ENCODE measurements around the gene KRTAP2-3.

The KRTAP2-3 gene

DNA sequence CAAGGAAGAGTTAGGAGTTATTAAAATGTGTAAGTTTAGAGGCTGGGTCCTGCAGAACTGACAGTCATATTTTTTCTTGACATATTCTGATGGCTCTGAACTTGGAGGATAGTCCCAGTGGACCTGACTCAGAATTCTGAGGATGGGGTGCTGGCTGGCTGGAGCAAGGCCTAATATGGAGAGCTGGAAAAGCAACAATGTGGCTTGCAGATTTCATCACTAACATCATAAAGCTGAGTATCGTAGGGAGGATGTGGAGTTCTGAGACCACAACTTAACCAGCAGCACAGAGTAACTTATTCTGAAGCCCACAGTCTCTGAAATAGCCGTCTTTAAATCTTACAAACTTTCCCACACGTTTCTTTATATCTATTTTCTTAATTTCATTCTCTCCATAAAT lies 35.2 kb downstream of the KRTAP2-3 start:
- TF ChIP-seq ZFX (IDR thresholded peaks at IDR 0.05) (no peak), CTCF (conservative IDR thresholded peaks at IDR 0.05) (no peak)
- no peak overlapping the region; the same call in 1 of the 2 replicates for H3K27ac ChIP-seq

DNA sequence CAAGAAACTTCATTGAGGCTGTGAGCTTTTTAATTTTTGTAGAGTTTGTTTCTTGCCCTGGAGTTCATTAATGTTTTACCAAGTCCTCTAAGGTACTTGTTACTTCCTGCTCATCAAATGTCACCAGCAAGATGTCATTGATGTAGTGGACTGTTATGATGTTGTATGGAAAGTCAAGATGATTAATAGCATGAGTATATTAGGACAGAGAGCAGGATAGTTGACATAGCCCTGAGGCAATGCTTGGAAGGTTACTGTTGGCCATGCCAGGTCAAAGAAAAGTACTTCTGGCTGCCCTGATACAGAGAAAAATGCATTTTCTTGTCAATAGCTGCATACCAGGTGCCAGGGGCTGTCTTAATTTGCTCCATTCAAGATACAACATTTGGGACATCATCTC lies 39.6 kb downstream of the KRTAP2-3 start:
- TF ChIP-seq ZFX (IDR thresholded peaks at IDR 0.05) (no peak), CTCF (conservative IDR thresholded peaks at IDR 0.05) (no peak)
- H3K27ac ChIP-seq, result no peak overlapping the region

- TF ChIP-seq CTCF (conservative IDR thresholded peaks at IDR 0.05) (no peak), ZFX (IDR thresholded peaks at IDR 0.05) (no peak)
- no peak overlapping the region for H3K27ac ChIP-seq
These were observed 40.5 kb downstream of the KRTAP2-3 start for GRCh38 chr17:41019415-41019814.

DNA sequence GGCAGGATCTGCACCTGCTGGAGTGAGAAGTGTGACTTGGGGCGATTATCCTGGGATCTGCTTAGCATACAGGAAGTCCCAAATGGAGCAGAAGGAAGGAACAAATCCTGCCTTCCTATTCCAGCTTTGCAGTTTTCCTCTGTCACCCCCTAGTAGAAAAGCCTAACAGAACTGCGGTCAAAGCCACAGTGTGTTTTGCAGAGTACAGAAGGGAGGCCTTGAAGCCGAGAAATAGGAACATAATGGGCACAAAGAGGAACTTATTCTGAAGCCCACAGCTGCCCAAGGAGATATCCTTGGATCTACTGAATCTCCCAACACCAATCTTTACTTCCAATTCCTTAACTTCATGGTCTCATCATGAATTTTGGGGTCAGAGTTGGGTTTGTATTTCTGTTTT lies 41.4 kb downstream of the KRTAP2-3 start:
- TF ChIP-seq ZFX (IDR thresholded peaks at IDR 0.05) (no peak), CTCF (conservative IDR thresholded peaks at IDR 0.05) (no peak)
- no peak overlapping the region for H3K27ac ChIP-seq

DNA sequence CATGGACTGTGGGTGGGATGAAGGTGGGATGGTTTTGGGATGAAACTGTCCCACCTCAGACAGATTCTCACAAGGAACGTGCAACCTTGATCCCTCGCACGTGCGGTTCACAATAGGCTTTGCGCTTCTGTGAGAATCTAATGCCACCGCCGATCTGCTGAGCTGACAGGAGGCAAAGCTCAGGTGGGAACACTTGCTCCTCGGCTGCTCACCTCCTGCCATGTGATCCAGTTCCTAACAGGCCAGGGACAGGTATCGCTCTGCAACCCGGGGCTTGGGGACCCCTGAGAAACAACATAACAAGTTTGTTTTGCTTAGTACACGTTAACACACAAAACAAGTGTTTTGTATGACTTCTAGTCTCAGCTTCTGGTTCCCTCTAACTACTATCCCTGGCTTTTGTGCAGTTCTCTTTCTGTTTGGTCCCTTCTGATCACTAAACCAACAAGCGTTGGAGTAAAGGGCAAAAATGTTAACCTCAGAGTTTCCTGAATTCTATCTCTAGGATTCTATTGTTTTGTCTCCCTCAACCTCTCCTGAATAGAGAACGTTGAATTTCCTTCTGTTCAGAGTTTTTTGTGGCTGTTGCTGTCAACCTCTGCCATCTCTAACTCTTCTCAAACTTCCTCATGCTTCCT lies 43.2 kb downstream of the KRTAP2-3 start:
- TF ChIP-seq ZFX (IDR thresholded peaks at IDR 0.05), result no peak
- TF ChIP-seq CTCF (conservative IDR thresholded peaks at IDR 0.05), result no peak

GRCh38 chr17:41015454-41015853 lies 44.5 kb downstream of the KRTAP2-3 start:
- H3K27ac ChIP-seq, result no peak overlapping the region
- no peak for TF ChIP-seq CTCF (conservative IDR thresholded peaks at IDR 0.05)
- no peak for TF ChIP-seq ZFX (IDR thresholded peaks at IDR 0.05)

More for the DNA sequence above, 43.2 kb downstream of the KRTAP2-3 start:
- no peak overlapping the region for H3K27ac ChIP-seq

GRCh38 chr17:41013606-41014005 lies 46.3 kb downstream of the KRTAP2-3 start:
- no peak overlapping the region for H3K27ac ChIP-seq

More at GRCh38 chr17:41013606-41014005, 46.3 kb downstream of the KRTAP2-3 start:
- TF ChIP-seq CTCF (conservative IDR thresholded peaks at IDR 0.05) (no peak), ZFX (IDR thresholded peaks at IDR 0.05) (no peak)

Measured in C4-2B (cell line).